ENCODE results near the gene MRPS21. TPM values are rescaled to one million over a fixed set of nuclear protein-coding genes. Genes with fewer than 3 reads are reported as not detected.
A peak's percentile ranks its signal among the peaks of the same experiment; 100 is the strongest.

Gene MRPS21
- total RNA-seq, 2 donors from 2014 or later: 74.8 to 84.2 TPM

- peak; percentile 48 to 53 for ATAC-seq (replicated peaks in 1 of 2)
These were observed 25.3 kb upstream of the MRPS21 start for GRCh38 chr1:150268340-150268704.

DNA sequence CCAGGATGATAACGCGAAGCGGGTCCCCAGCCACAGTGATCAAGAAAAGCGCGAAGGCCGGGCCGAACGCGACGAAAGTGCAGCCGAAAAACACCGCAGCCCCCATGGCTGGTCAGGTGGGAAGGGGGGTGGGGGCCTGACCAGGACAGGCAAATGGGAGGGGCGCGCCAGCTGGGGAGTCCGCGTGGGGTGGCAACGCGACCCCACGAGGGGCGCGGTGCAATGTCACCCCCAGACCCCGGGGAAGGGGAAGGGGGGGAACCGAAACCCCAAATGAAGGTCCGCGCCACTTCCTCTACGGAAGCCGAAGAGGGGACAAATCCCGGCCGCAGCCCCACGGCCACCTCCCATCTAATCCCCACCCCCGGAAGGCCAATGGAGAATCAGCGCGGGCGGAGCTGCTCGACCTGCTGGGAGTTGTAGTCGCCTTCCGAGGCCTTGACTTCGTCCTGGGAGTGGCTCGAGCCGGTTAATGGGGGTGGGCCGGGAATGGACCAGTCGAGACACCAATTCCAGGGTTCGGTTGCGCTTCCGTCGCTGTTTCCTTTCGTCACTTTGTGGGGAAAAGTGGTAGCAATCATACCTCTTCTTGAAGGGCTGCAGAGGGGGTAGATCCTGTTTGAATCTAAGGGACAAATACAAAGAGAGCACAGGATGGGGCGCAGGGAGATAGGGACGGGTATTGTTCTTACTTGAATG lies 24.8 kb upstream of the MRPS21 start, which contains the start of gene APH1A:
APH1A (minus strand) TSS at position 312 of the 699 bp plus-strand sequence; CDS start at position 106, 206 bp downstream.
- peak within 1 kb of the TSS; percentile 98 to 99 for H3K4me3 Mint-ChIP-seq
- DNase-seq (peak; percentile 93 to 96), ATAC-seq (replicated peaks in 1 of 2) (peak; percentile 98)
- no peaks in the 10 kb centered on the region for H3K9me3 Mint-ChIP-seq
- H3K27ac Mint-ChIP-seq: peak within 1 kb of the TSS; percentile 94
- H3K27me3 Mint-ChIP-seq (ENCODE audit: low read depth): no peaks in the 10 kb centered on the region
- peaks cover 5 to 15% of the 10 kb centered on the region in 2 donors for H3K36me3 Mint-ChIP-seq (ENCODE audit: insufficient read depth in 2 of 2)
- H3K4me1 Mint-ChIP-seq (ENCODE audit: low read depth): peaks cover 30% of the 10 kb centered on the region

More at GRCh38 chr1:150268340-150268704, 25.3 kb upstream of the MRPS21 start:
- no peaks in the 10 kb centered on the region for H3K9me3 Mint-ChIP-seq
- H3K27me3 Mint-ChIP-seq (ENCODE audit: low read depth): no peaks in the 10 kb centered on the region
- peaks cover 30% of the 10 kb centered on the region for H3K4me1 Mint-ChIP-seq (ENCODE audit: low read depth)
- peak overlapping the region; percentile 98 to 99 for H3K4me3 Mint-ChIP-seq
- H3K27ac Mint-ChIP-seq: peak overlapping the region; percentile 94
- H3K36me3 Mint-ChIP-seq (ENCODE audit: insufficient read depth in 2 of 2): peaks cover 5 to 15% of the 10 kb centered on the region in 2 donors
- DNase-seq: peak; percentile 42 to 45

GRCh38 chr1:150269451-150269850 lies 24.2 kb upstream of the MRPS21 start:
- Mint-ChIP-seq H3K4me1 (ENCODE audit: low read depth) (peaks cover 30% of the 10 kb centered on the region), H3K4me3 (peak overlapping the region; percentile 98 to 99), H3K27ac (peak overlapping the region; percentile 92), H3K36me3 (ENCODE audit: insufficient read depth in 2 of 2) (peaks cover 5 to 15% of the 10 kb centered on the region in 2 donors), H3K27me3 (ENCODE audit: low read depth) (no peaks in the 10 kb centered on the region), H3K9me3 (no peaks in the 10 kb centered on the region)
- DNase-seq: no peak
- no peak for ATAC-seq (replicated peaks in 1 of 2)

- peaks cover 5 to 7% of the 10 kb centered on the region in 2 donors for H3K36me3 Mint-ChIP-seq (ENCODE audit: insufficient read depth in 2 of 2)
- DNase-seq: no peak
- no peak for ATAC-seq (replicated peaks in 1 of 2)
- H3K4me1 Mint-ChIP-seq (ENCODE audit: low read depth): peaks cover 30% of the 10 kb centered on the region
- no peak overlapping the region for H3K27ac Mint-ChIP-seq
- H3K4me3 Mint-ChIP-seq: no peak overlapping the region
- no peaks in the 10 kb centered on the region for H3K27me3 Mint-ChIP-seq (ENCODE audit: low read depth)
- no peaks in the 10 kb centered on the region for H3K9me3 Mint-ChIP-seq
These were observed 22.2 kb upstream of the MRPS21 start for GRCh38 chr1:150271291-150271959.

DNA sequence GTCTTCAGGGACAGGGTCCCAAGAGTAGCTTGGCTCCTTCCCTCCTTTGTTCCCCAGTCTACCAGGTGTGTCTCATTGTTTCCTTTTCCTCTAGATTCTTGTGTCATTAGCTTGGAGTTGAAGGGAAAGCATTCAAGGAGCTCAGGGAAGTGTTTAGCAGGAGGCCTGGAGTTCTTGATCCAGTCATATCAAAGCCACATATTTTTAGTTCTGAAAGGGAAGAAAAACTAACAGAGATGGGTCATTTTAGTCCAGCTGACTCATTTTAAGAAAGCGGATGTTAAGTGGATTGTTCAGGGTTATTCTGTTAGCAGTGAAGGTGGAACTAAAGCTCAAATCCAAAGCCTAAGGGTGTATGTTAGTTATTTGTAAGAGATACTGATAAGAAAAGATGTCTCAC lies 20.4 kb upstream of the MRPS21 start:
- peaks cover 14% of the 10 kb centered on the region for H3K4me1 Mint-ChIP-seq (ENCODE audit: low read depth)
- no peaks in the 10 kb centered on the region for H3K27me3 Mint-ChIP-seq (ENCODE audit: low read depth)

GRCh38 chr1:150280138-150280707 lies 13.4 kb upstream of the MRPS21 start:
- DNase-seq (no peak), ATAC-seq (replicated peaks in 1 of 2) (no peak)
- Mint-ChIP-seq H3K36me3 (ENCODE audit: insufficient read depth in 2 of 2) (peaks cover 0 to 2% of the 10 kb centered on the region in 2 donors), H3K27me3 (ENCODE audit: low read depth) (peaks cover 5% of the 10 kb centered on the region), H3K4me3 (peak overlapping the region in 1 of 2 donors; percentile 60), H3K9me3 (no peaks in the 10 kb centered on the region), H3K4me1 (ENCODE audit: low read depth) (peaks cover 30% of the 10 kb centered on the region), H3K27ac (no peak overlapping the region)

More for the DNA sequence above, 20.4 kb upstream of the MRPS21 start:
- Mint-ChIP-seq H3K9me3 (no peaks in the 10 kb centered on the region), H3K36me3 (ENCODE audit: insufficient read depth in 2 of 2) (no peaks in the 10 kb centered on the region), H3K4me3 (no peak overlapping the region), H3K27ac (no peak overlapping the region)
- ATAC-seq (replicated peaks in 1 of 2) (no peak), DNase-seq (no peak)

GRCh38 chr1:150281221-150281757 lies 12.4 kb upstream of the MRPS21 start:
- peak; percentile 47 to 55 for ATAC-seq (replicated peaks in 1 of 2)
- DNase-seq: peak; percentile 66 to 71
- Mint-ChIP-seq H3K27me3 (ENCODE audit: low read depth) (peaks cover 5% of the 10 kb centered on the region), H3K36me3 (ENCODE audit: insufficient read depth in 2 of 2) (peaks cover 0 to 2% of the 10 kb centered on the region in 2 donors), H3K4me3 (peak overlapping the region; percentile 86 to 91), H3K4me1 (ENCODE audit: low read depth) (peaks cover 30% of the 10 kb centered on the region), H3K27ac (peak overlapping the region; percentile 72), H3K9me3 (no peaks in the 10 kb centered on the region)

DNA sequence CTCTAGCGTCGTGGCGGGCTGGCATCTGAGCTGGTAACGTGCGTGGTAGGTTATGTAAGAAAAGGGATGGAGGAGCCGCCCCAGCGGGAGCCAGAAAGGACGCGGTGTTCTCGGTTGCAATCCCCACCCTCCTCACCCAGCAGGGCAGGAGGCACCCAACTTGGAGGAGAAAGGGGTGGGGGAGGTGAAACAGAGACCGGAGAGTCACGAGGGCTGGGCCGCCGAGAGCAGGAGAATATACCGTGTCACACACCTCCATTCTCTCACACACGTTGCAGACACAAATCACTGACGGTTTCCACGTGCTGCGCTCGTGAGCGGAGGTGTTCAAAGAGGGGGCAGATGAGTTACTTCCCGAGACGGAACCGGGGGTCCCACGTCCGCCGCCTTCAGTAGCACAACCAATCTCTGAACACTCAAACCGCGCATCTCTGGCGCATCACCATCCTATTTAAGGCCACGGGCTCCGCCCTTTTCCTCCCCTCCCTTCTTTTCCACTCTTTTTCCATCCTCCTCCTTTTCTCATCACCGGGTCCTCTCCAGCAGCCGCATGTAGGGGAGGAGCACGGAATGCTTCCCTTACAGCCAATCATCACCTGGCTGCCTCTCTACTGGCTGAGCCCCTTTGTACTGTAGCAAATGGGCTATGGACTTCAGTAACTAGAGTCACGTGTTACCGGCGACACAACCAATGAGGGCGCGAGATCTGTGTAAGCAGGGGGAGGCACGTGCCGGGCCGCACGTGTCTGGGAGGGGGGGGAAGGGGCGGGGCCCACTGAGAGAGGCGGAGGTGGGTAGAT lies 11.7 kb upstream of the MRPS21 start, which contains the start of gene CIART:
CIART (plus strand) TSS at position 797 of the 800 bp plus-strand sequence. CDS start 714 bp downstream, outside the sequence.
- Mint-ChIP-seq H3K9me3 (no peaks in the 10 kb centered on the region), H3K4me3 (peak within 1 kb of the TSS; percentile 86 to 91), H3K4me1 (ENCODE audit: low read depth) (peaks cover 30% of the 10 kb centered on the region), H3K27me3 (ENCODE audit: low read depth) (peaks cover 5% of the 10 kb centered on the region), H3K27ac (peak within 1 kb of the TSS; percentile 72), H3K36me3 (ENCODE audit: insufficient read depth in 2 of 2) (peaks cover 0 to 2% of the 10 kb centered on the region in 2 donors)
- peak; percentile 97 for ATAC-seq (replicated peaks in 1 of 2)
- peak; percentile 72 to 79 for DNase-seq

GRCh38 chr1:150282558-150282958 lies 11.1 kb upstream of the MRPS21 start:
- DNase-seq (no peak), ATAC-seq (replicated peaks in 1 of 2) (no peak)
- no peaks in the 10 kb centered on the region for H3K9me3 Mint-ChIP-seq
- H3K36me3 Mint-ChIP-seq (ENCODE audit: insufficient read depth in 2 of 2): peaks cover 0 to 2% of the 10 kb centered on the region in 2 donors
- H3K27ac Mint-ChIP-seq: no peak overlapping the region
- peak overlapping the region; percentile 86 to 91 for H3K4me3 Mint-ChIP-seq
- H3K27me3 Mint-ChIP-seq (ENCODE audit: low read depth): peaks cover 5% of the 10 kb centered on the region
- H3K4me1 Mint-ChIP-seq (ENCODE audit: low read depth): peaks cover 30% of the 10 kb centered on the region

GRCh38 chr1:150283260-150283659 lies 10.4 kb upstream of the MRPS21 start:
- DNase-seq (no peak), ATAC-seq (replicated peaks in 1 of 2) (no peak)
- H3K27me3 Mint-ChIP-seq (ENCODE audit: low read depth): peaks cover 5% of the 10 kb centered on the region
- peaks cover 0 to 2% of the 10 kb centered on the region in 2 donors for H3K36me3 Mint-ChIP-seq (ENCODE audit: insufficient read depth in 2 of 2)
- H3K4me1 Mint-ChIP-seq (ENCODE audit: low read depth): peaks cover 30% of the 10 kb centered on the region
- H3K9me3 Mint-ChIP-seq: no peaks in the 10 kb centered on the region
- H3K27ac Mint-ChIP-seq: no peak overlapping the region
- peak overlapping the region; percentile 9 to 91 for H3K4me3 Mint-ChIP-seq

DNA sequence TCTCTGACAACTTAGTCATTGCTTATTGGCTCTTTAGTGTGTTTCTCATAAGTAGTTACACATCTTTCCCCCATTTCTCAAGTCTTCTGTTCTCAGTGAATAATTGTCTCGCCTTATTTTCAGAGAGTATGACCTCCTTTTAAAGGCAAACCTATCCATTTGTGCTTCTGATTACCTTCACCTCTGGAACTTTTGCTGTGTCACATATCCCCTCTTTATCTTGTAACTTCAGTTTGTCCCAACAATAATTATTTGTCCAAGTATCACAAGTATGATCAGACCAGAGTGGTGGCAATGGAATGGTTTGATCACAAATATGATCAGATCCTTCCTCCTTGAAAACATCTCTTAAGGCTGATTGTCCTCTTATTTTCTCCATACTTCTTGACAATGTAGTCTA lies 5.3 kb upstream of the MRPS21 start:
- Mint-ChIP-seq H3K27ac (no peak overlapping the region), H3K36me3 (ENCODE audit: insufficient read depth in 2 of 2) (no peaks in the 10 kb centered on the region), H3K4me1 (ENCODE audit: low read depth) (peaks cover 7% of the 10 kb centered on the region), H3K27me3 (ENCODE audit: low read depth) (no peaks in the 10 kb centered on the region), H3K4me3 (no peak overlapping the region), H3K9me3 (no peaks in the 10 kb centered on the region)
- DNase-seq: no peak
- ATAC-seq (replicated peaks in 1 of 2): no peak

GRCh38 chr1:150288822-150289221 lies 4.8 kb upstream of the MRPS21 start:
- no peak for ATAC-seq (replicated peaks in 1 of 2)
- H3K36me3 Mint-ChIP-seq (ENCODE audit: insufficient read depth in 2 of 2): no peaks in the 10 kb centered on the region
- no peak for DNase-seq
- H3K27ac Mint-ChIP-seq: no peak overlapping the region
- no peak overlapping the region for H3K4me3 Mint-ChIP-seq
- peaks cover 9% of the 10 kb centered on the region for H3K4me1 Mint-ChIP-seq (ENCODE audit: low read depth)
- H3K9me3 Mint-ChIP-seq: no peaks in the 10 kb centered on the region
- H3K27me3 Mint-ChIP-seq (ENCODE audit: low read depth): no peaks in the 10 kb centered on the region

Data from activated T-cell treated with anti-CD3 and anti-CD28 coated beads, Interleukin-2, amount 50 U/mL, for 72 hours (primary cell).